MM.1S (cell line): ENCODE results near the gene ABCF3.

ENCODE experiments used
- DNase-seq: peaks from one replicate; pipeline ENCODE4 v3.0.0-alpha.2; 2015
- H2AFZ ChIP-seq: fragments of 300-600 bp; sonication (generic); 2 replicates; pipeline ENCODE4 v1.6.0; 2016; ENCODE audit warnings: antibody characterized with exemption, low read length
- H3F3A ChIP-seq: fragments of 300-600 bp; sonication (generic); 2 replicates; pipeline ENCODE4 v1.6.1; 2016; ENCODE audit warnings: mild to moderate bottlenecking, antibody characterized with exemption, low read length, moderate library complexity, mixed read lengths; ENCODE audit not compliant: insufficient read depth
- H3K27ac ChIP-seq: fragments of 300-600 bp; sonication (generic); 2 replicates; pipeline ENCODE4 v1.5.1; 2016; ENCODE audit warnings: mild to moderate bottlenecking, low read length
- H3K27me3 ChIP-seq: fragments of 300-600 bp; sonication (generic); replicated peaks from 2 replicates; pipeline ENCODE4 v1.6.0; 2016; ENCODE audit warnings: low read length; ENCODE audit not compliant: insufficient read depth
- H3K36me3 ChIP-seq: fragments of 300-600 bp; sonication (generic); replicated peaks from 2 replicates; pipeline ENCODE4 v1.6.1; 2016; ENCODE audit warnings: mild to moderate bottlenecking, low read length, mixed read lengths; ENCODE audit not compliant: insufficient read depth
- H3K4me1 ChIP-seq: fragments of 300-600 bp; sonication (generic); 2 replicates; pipeline ENCODE4 v1.6.1; 2016; ENCODE audit warnings: low read length, mixed read lengths
- H3K4me2 ChIP-seq: fragments of 300-600 bp; sonication (generic); 2 replicates; pipeline ENCODE4 v1.6.0; 2016; ENCODE audit warnings: low read depth, low read length
- H3K4me3 ChIP-seq: fragments of 300-600 bp; sonication (generic); 2 replicates; pipeline ENCODE4 v1.5.1; 2016; ENCODE audit warnings: low read length, mixed read lengths
- H3K79me2 ChIP-seq: fragments of 300-600 bp; sonication (generic); 2 replicates; pipeline ENCODE4 v1.6.1; 2016; ENCODE audit warnings: mixed run types, low read length, mixed read lengths
- H3K9ac ChIP-seq: fragments of 300-600 bp; sonication (generic); 2 replicates; pipeline ENCODE4 v1.6.1; 2016; ENCODE audit warnings: low read length, mixed read lengths
- H3K9me2 ChIP-seq: fragments of 300-600 bp; sonication (generic); replicated peaks from 2 replicates; pipeline ENCODE4 v1.6.1; 2016; ENCODE audit warnings: mild to moderate bottlenecking, low read length, mixed read lengths; ENCODE audit not compliant: insufficient read depth
- H3K9me3 ChIP-seq: fragments of 300-600 bp; sonication (generic); replicated peaks from 2 replicates; pipeline ENCODE4 v1.6.1; 2016; ENCODE audit warnings: mild to moderate bottlenecking, low read length, mixed read lengths; ENCODE audit not compliant: insufficient read depth
- H4K20me1 ChIP-seq: fragments of 300-600 bp; sonication (generic); 2 replicates; pipeline ENCODE4 v1.6.1; 2016; ENCODE audit warnings: mild to moderate bottlenecking, low read length, moderate library complexity, mixed read lengths; ENCODE audit not compliant: insufficient read depth
- CTCF ChIP-seq: fragments of 300-600 bp; sonication (generic); IDR thresholded peaks from 2 replicates; pipeline ENCODE4 v1.5.1; 2016; ENCODE audit warnings: antibody characterized with exemption, low read length, mixed read lengths
- EZH2 ChIP-seq: fragments of 300-600 bp; sonication (generic); optimal IDR thresholded peaks from 2 replicates; pipeline ENCODE3; 2017; ENCODE audit warnings: low read depth, mild to moderate bottlenecking, antibody characterized with exemption, low read length, mixed read lengths
- EZH2phosphoT487 ChIP-seq: fragments of 300-600 bp; sonication (generic); IDR thresholded peaks from 2 replicates; pipeline ENCODE4 v1.6.1; 2018; ENCODE audit warnings: antibody characterized with exemption, low read length

Gene ABCF3

GRCh38 chr3:184230603-184231528 is 44.9 kb downstream of the ABCF3 start:
- H3K4me1 ChIP-seq, result no peaks in the 10 kb centered on the region
- H3K27me3 ChIP-seq, result peaks cover 76% of the 10 kb centered on the region
- H3K27ac ChIP-seq, result no peak overlapping the region
- H3K4me3 ChIP-seq, result no peak overlapping the region
- no peak for TF ChIP-seq EZH2phosphoT487
- peak; percentile 97 for TF ChIP-seq EZH2
- H3K9me3 ChIP-seq, result no peaks in the 10 kb centered on the region
- no peaks in the 10 kb centered on the region for H4K20me1 ChIP-seq
- H3K9ac ChIP-seq, result no peak overlapping the region
- no peak for DNase-seq
- H3K4me2 ChIP-seq, result peak overlapping the region; percentile 100; the same call in 1 of the 2 replicates
- H2AFZ ChIP-seq, result no peak overlapping the region
- no peaks in the 10 kb centered on the region for H3K79me2 ChIP-seq
- H3K9me2 ChIP-seq, result no peaks in the 10 kb centered on the region
- no peaks in the 10 kb centered on the region for H3F3A ChIP-seq
- no peaks in the 10 kb centered on the region for H3K36me3 ChIP-seq

- no peak for DNase-seq
- no peak overlapping the region for H3K9ac ChIP-seq
- H2AFZ ChIP-seq, result no peak overlapping the region
- no peaks in the 10 kb centered on the region for H3K9me2 ChIP-seq
- peaks cover 68% of the 10 kb centered on the region for H3K27me3 ChIP-seq
- H3K4me3 ChIP-seq, result no peak overlapping the region
- H3K9me3 ChIP-seq, result no peaks in the 10 kb centered on the region
- H4K20me1 ChIP-seq, result no peaks in the 10 kb centered on the region
- no peaks in the 10 kb centered on the region for H3F3A ChIP-seq
- H3K4me2 ChIP-seq, result no peak overlapping the region
- TF ChIP-seq EZH2, result no peak
- no peak for TF ChIP-seq EZH2phosphoT487
- TF ChIP-seq CTCF, result no peak
- H3K27ac ChIP-seq, result no peak overlapping the region
- H3K4me1 ChIP-seq, result no peaks in the 10 kb centered on the region
- H3K36me3 ChIP-seq, result no peaks in the 10 kb centered on the region
- H3K79me2 ChIP-seq, result no peaks in the 10 kb centered on the region
These were observed 45.7 kb downstream of the ABCF3 start for GRCh38 chr3:184231671-184232070.

- no peaks in the 10 kb centered on the region for H3K79me2 ChIP-seq
- H3F3A ChIP-seq, result no peaks in the 10 kb centered on the region
- H3K36me3 ChIP-seq, result no peaks in the 10 kb centered on the region
- H3K9me2 ChIP-seq, result no peaks in the 10 kb centered on the region
- no peaks in the 10 kb centered on the region for H3K9me3 ChIP-seq
- H3K27ac ChIP-seq, result no peak overlapping the region
- peaks cover 65% of the 10 kb centered on the region for H3K27me3 ChIP-seq
- H3K4me1 ChIP-seq, result no peaks in the 10 kb centered on the region
- no peak overlapping the region for H3K9ac ChIP-seq
- H3K4me3 ChIP-seq, result no peak overlapping the region
- H2AFZ ChIP-seq, result no peak overlapping the region
- no peaks in the 10 kb centered on the region for H4K20me1 ChIP-seq
- H3K4me2 ChIP-seq, result no peak overlapping the region
- no peak for DNase-seq
- TF ChIP-seq EZH2phosphoT487, result no peak
- no peak for TF ChIP-seq CTCF
These were observed 47.3 kb downstream of the ABCF3 start for GRCh38 chr3:184233127-184233843.
